GM19238 (cell line): ENCODE results near the gene CCDC85A.

ENCODE experiments used
- DNase-seq: peaks from one replicate; pipeline ENCODE4 v3.0.0; 2011; ENCODE audit warnings: low spot score; ENCODE audit not compliant: insufficient read length

The CCDC85A gene

DNA sequence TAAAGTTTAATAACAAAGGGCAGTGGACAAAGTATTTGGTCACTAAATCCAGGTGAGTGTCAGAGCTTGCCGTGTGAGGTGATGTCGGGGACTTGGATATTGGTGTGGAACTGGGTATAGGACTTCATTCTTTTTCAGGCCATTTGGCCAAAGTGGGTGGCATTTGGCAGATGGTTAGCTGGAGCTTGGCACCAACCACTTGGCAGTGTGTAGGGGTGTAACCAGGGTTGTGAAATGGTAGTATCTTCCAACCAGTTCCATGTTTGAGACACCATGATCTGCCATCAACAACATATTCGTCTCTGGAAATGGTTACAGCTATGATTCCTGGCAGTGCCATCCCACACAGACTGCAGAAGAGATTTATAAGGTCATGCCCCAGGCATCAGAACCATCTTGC is 113.9 kb downstream of the CCDC85A start:
- no peak for DNase-seq

DNA sequence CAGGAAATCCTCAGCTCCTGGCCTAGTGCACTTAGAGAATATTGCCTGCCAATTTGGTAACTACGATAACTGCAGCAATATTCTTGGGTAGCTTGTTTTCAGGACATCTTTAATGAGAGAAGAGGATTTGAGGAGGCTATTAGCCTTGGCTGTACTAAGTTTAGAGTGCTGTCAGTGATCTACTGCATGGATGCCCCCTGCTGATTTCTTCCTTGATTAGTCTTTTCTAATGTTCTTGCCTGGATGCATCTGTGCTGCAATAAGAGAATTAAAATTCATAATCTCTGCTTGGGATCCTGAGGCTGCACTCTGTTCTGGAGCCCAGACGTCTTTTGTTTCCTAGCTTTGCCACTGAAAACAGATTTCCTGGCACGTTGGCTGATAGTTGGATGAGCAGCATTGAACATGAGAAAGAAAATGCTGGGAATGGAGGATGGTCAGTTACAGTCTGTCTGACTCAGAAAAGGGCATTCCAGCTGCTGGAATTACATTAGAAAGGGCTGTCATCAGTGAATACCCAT is 115.4 kb downstream of the CCDC85A start:
- DNase-seq = no peak

- no peak for DNase-seq
These were observed 125.9 kb downstream of the CCDC85A start for GRCh38 chr2:56309626-56310170.

- no peak for DNase-seq
These were observed 129.7 kb downstream of the CCDC85A start for GRCh38 chr2:56313500-56313921.

DNA sequence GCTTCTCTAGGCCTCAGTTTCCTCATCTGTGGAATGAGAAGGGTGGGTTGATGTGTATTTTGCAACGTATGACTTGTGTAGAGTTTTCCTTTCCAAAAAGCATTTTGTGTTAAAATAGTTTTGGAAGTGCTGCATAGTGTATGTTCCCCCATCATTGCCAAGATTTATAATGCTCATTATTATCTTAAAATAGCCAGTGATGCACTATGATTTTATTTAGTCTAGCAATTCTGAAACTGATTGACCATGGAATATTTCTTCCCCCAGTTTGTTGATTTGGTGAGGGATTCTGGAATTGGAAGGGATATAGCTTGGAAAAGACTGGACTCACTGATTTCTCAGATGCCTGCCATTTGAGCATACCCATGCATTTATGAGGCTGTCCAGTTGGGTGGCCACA is 130.6 kb downstream of the CCDC85A start:
- DNase-seq = no peak

GRCh38 chr2:56314796-56315195 is 131.0 kb downstream of the CCDC85A start:
- DNase-seq = no peak

DNA sequence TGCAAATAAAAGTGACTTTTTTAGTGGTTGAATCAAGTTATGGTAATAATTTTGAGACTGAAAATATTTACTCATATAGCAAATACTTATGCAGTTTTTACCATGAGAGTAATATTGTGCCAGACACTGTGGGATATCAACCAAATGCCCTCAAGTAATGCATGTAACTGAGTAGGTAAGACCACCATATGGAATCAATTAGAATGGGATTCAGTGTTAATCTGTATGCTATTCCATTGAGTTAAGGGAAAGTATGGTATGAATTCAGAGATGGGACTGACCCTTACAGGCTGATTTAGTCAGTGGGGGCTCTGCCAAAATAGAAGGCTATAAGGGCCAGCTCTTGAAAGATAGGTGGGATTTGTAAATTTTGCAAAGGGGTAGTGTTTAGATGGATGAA is 131.6 kb downstream of the CCDC85A start:
- no peak for DNase-seq

DNA sequence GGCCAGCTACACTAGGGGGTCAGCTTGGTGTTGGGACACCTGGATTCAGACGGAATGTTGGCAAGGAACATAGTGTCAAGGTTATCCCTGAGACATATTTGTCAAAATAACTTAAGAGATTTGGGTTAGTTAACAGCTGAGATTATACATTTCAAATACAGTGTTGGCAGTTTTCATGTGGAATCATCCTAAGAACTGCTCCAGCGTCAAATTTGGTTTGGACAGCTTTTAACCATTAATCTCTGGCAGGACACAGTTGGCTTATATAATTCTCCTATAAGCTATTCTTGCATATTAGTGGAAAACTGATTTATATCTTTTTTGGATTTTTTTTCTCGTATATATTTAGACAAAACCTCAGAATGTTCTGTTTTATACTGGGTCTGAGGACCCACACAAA is 132.2 kb downstream of the CCDC85A start:
- DNase-seq = no peak

DNA sequence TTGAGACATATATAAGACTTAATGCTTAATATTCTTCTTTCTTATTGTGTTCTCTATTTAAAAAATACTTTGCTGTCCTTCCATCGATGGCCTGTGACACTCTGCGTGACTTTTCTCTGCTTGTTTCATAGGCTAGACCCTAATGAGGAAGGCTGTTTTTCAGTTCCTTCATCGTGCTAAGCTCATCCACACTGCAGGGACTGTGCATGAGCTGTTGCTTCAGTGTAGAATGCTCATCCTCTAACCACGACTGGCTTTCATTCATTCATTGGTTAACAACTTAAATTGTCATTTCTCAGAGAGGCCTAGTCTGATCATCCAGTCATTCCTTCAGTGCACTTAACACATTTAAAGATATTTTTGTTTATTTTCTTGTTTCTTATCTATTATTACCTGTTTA is 134.4 kb downstream of the CCDC85A start:
- no peak for DNase-seq

DNA sequence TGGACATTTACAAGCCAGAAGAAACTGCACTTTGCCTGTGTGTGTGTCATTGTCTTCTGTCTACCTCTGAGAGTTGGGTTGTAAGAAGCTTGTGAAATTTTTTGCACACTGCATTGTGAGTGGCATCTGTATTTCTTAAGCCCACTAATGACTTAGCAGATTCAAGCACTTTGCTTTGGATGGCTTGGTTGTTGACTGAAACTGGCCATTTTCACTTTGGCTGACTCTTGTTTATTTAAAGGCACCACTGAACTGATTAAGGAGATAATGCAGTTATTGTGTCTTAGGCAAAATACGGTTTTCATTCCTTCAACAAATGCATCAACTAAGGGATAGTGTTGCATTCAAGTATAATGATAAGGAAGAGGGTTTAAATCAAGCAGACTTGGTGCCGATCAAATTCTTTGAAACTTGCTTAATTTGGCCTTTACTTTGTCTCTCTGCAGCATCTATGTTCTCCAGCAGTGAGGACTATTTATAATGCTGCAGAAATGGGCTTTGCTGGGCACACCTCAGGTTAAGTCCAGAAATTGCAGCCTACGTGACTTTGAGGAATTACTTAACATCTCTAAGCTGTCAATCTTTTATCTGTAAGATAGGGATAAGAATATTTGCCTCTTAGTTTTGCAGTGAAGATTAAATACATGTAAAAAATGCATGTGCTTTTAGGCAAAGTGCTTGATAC is 142.0 kb downstream of the CCDC85A start:
- no peak for DNase-seq

- no peak for DNase-seq
These were observed 142.6 kb downstream of the CCDC85A start for GRCh38 chr2:56326346-56326741.

GRCh38 chr2:56331810-56332209 is 148.0 kb downstream of the CCDC85A start:
- no peak for DNase-seq

DNA sequence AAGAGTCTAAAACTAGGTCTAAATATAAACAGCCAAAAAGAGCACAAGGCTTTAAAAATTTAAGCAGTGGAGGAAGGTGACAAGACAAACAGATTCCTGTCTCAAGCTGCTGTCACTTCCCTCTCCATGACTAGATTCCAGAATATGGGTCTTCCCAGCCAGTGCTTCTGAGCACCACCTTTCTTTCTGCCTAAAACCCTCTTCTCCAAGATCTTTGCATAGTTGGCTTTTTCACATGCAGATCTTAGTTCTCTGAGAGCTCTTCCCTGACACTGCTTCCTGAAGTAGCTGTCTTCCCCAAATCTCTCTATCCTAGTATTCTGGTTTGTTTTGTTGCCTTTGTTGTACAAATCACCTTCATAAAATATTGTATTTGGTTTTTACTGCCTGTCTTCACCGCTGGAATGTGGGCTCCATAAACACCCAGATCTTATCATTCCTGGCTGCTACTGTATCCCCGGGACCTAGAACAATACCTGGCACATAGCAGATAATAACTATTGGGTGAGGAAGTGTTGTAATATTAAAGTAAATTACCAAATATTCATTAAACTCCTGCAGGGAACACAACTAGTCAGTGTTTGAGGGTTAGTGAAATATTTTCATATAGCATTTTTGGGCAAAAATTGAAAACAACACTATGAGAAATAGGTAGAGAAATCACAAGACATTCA is 150.2 kb downstream of the CCDC85A start:
- DNase-seq = no peak

DNA sequence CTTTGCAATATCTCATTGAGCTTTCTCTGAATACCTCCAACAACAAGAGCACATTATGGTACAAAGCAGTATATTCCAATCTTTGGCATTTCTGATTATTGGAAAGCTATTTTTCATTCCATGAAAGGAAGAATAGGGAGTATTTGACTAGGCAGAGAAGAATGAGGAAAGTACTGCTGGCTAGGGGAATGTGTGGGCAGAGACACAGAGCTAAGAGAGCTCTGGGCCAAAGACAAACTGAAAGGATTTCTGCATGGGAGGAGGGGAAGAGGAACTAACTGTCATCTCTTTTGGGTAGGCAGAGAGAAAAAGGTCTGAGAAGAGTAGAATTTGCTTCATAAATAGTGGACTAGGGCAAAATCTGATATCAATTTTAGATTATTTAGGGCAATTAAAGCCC is 150.8 kb downstream of the CCDC85A start:
- no peak for DNase-seq

- DNase-seq = no peak
These were observed 151.3 kb downstream of the CCDC85A start for GRCh38 chr2:56335101-56335500.

GRCh38 chr2:56337342-56337741 is 153.6 kb downstream of the CCDC85A start:
- no peak for DNase-seq

DNA sequence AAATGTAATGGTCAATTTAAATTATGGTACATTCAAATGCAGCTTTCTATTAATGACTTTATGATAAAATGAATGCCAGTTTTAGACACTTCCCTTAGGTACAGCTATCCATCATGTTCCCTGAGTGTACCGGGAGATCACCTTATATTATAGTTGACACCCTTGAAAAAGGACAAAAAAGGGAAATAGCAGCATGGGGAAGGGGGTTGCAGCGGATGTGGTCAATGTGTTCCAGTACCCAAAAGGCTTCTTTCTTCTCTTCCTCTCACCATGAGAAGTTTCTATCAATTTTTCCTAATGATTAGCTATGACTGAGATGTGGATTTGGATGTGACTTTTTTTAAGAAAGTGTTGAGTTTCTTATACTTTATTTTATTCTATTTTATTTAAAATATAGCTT is 154.4 kb downstream of the CCDC85A start:
- no peak for DNase-seq

DNA sequence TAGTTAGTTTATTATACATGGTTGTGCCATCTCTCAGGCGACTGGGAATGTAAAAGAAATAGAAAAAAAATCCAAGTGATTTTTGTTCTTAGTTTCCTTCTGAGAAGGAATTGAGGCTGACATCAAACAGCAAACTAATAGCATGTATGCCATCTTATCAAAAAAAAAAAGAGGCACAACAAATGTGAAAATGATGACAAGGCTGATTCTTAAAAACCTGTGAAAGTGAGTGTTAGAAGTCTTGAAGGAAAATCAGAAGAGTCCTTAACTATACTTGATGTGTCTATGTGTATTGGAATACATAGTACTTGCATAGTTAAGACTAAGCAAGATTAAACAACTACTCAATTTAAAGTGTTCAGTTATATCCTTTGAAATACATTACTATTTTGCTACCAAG is 161.0 kb downstream of the CCDC85A start:
- no peak for DNase-seq

GRCh38 chr2:56347881-56348280 is 164.1 kb downstream of the CCDC85A start:
- DNase-seq = no peak

GRCh38 chr2:56348392-56349210 is 164.8 kb downstream of the CCDC85A start:
- DNase-seq = no peak

- DNase-seq = no peak
These were observed 174.0 kb downstream of the CCDC85A start for GRCh38 chr2:56357655-56358295.
